ENCODE results near the gene FOXC1. TPM values are rescaled to one million over a fixed set of nuclear protein-coding genes. Genes with fewer than 3 reads are reported as not detected.

The FOXC1 gene
- total RNA-seq, 2 donors from 2014 or later = 7.1 to 10.1 TPM

DNA sequence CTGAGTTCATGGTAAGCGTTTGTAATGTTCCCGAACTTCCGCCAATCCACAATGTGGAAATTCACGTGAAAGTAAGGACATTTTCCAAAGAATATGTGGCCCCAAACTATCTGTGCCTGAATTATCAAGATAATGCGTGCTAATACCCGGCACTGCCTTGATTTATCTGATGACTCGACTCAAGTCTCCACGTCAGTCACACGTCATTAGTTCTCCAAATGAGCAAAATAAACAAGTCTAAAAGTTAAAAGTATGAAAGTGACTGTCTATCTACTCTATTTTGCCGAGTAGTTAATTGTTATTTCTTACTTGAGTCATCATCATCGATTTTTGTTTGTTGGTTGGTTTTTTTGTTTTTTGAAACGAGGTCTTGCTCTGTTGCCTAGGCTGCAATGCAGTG, 21.7 kb upstream of the FOXC1 start:
- Mint-ChIP-seq H3K36me3 (ENCODE audit: low read depth) (no peaks in the 10 kb centered on the region), H3K27me3 (ENCODE audit: insufficient read depth) (peaks cover 16% of the 10 kb centered on the region), H3K4me1 (peaks cover 5% of the 10 kb centered on the region), H3K9me3 (no peaks in the 10 kb centered on the region), H3K27ac (no peak overlapping the region), H3K4me3 (no peak overlapping the region)
- peaks cover 6% of the 10 kb centered on the region for H3K9me3 ChIP-seq (ENCODE audit: control insufficient read depth, low read length)
- DNase-seq = no peak
- no peaks in the 10 kb centered on the region for H3K36me3 ChIP-seq (ENCODE audit: control insufficient read depth, insufficient read depth, low read length)
- no peak overlapping the region for H3K9ac ChIP-seq (ENCODE audit: extremely low read depth, low read length, poor library complexity, severe bottlenecking)
- 94 to 95% methylated on average over 10 to 12 of the region's 12 CpGs for WGBS, 2 experiments (ENCODE audit: insufficient coverage in 1 of 2, insufficient read length in 1 of 2)
- H3K4me1 ChIP-seq (ENCODE audit: control insufficient read depth, insufficient read depth, low read length) = no peaks in the 10 kb centered on the region
- TF ChIP-seq, protein P1, sequence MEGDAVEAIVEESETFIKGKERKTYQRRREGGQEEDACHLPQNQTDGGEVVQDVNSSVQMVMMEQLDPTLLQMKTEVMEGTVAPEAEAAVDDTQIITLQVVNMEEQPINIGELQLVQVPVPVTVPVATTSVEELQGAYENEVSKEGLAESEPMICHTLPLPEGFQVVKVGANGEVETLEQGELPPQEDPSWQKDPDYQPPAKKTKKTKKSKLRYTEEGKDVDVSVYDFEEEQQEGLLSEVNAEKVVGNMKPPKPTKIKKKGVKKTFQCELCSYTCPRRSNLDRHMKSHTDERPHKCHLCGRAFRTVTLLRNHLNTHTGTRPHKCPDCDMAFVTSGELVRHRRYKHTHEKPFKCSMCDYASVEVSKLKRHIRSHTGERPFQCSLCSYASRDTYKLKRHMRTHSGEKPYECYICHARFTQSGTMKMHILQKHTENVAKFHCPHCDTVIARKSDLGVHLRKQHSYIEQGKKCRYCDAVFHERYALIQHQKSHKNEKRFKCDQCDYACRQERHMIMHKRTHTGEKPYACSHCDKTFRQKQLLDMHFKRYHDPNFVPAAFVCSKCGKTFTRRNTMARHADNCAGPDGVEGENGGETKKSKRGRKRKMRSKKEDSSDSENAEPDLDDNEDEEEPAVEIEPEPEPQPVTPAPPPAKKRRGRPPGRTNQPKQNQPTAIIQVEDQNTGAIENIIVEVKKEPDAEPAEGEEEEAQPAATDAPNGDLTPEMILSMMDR (conservative IDR thresholded peaks at IDR 0.05) = no peak
- H3K4me3 ChIP-seq (ENCODE audit: low read length) = no peak overlapping the region
- no peak overlapping the region for H3K27ac ChIP-seq (ENCODE audit: low read depth, low read length)
- no peaks in the 10 kb centered on the region for H3K27me3 ChIP-seq (ENCODE audit: control insufficient read depth, insufficient read depth, low read length, poor library complexity, severe bottlenecking)

DNA sequence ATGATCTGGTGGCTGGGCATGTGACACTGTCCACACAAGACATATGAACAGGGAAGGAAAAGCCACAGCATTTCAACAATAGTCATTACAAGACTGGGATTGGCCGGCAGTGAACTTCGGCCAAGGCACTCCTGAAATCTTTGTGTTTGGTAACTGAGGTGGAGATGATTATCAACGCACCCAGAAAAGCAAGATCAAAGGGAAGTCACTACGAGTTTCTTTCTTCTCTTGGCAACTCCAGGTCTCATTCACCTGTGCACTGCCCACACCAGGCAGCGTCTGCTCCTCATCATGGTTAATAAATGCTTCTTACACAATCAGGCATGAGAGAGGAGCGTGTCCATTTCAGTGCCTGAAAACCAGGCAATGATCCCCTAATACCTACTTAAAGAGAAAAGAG, 20.5 kb upstream of the FOXC1 start:
- DNase-seq = no peak
- no peak overlapping the region for H3K27ac Mint-ChIP-seq
- no peak overlapping the region for H3K4me3 Mint-ChIP-seq
- no peak overlapping the region for H3K27ac ChIP-seq (ENCODE audit: low read depth, low read length)
- no peak overlapping the region for H3K4me3 ChIP-seq (ENCODE audit: low read length)
- no peak overlapping the region for H3K9ac ChIP-seq (ENCODE audit: extremely low read depth, low read length, poor library complexity, severe bottlenecking)
- H3K36me3 Mint-ChIP-seq (ENCODE audit: low read depth) = no peaks in the 10 kb centered on the region
- H3K9me3 Mint-ChIP-seq = no peaks in the 10 kb centered on the region
- peaks cover 20% of the 10 kb centered on the region for H3K27me3 Mint-ChIP-seq (ENCODE audit: insufficient read depth)
- H3K4me1 Mint-ChIP-seq = peaks cover 7% of the 10 kb centered on the region
- TF ChIP-seq, protein P1 (conservative IDR thresholded peaks at IDR 0.05) = no peak
- H3K9me3 ChIP-seq (ENCODE audit: control insufficient read depth, low read length) = no peaks in the 10 kb centered on the region
- 96 to 100% methylated on average over 2 to 6 of the region's 6 CpGs for WGBS, 2 experiments (ENCODE audit: insufficient coverage in 1 of 2, insufficient read length in 1 of 2)
- no peaks in the 10 kb centered on the region for H3K4me1 ChIP-seq (ENCODE audit: control insufficient read depth, insufficient read depth, low read length)
- H3K27me3 ChIP-seq (ENCODE audit: control insufficient read depth, insufficient read depth, low read length, poor library complexity, severe bottlenecking) = no peaks in the 10 kb centered on the region
- no peaks in the 10 kb centered on the region for H3K36me3 ChIP-seq (ENCODE audit: control insufficient read depth, insufficient read depth, low read length)

DNA sequence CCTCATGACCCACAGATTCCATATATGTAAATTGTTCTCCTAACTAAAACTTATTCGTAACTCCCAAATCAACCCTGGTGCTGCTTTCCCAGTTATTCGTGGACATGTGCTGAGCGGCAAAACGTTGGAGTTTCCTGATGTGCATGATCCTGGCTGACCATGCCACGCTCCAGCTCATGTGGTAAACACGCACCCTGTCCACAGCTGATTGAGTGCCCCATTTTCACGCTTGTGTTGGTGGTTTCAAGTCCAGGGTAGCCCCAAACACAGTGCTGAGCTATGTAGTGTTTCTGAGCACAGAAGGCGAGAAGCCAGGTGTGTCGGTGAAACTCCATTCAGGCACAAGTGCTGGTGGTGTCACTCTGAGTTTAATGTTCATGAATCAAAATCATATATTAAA, 19.1 kb upstream of the FOXC1 start:
- Histone ChIP-seq H3K9ac (ENCODE audit: extremely low read depth, low read length, poor library complexity, severe bottlenecking) (no peak overlapping the region), H3K27ac (ENCODE audit: low read depth, low read length) (no peak overlapping the region), H3K9me3 (ENCODE audit: control insufficient read depth, low read length) (no peaks in the 10 kb centered on the region), H3K4me3 (ENCODE audit: low read length) (no peak overlapping the region), H3K27me3 (ENCODE audit: control insufficient read depth, insufficient read depth, low read length, poor library complexity, severe bottlenecking) (no peaks in the 10 kb centered on the region), H3K4me1 (ENCODE audit: control insufficient read depth, insufficient read depth, low read length) (no peaks in the 10 kb centered on the region), H3K36me3 (ENCODE audit: control insufficient read depth, insufficient read depth, low read length) (no peaks in the 10 kb centered on the region)
- Mint-ChIP-seq H3K9me3 (no peaks in the 10 kb centered on the region), H3K27me3 (ENCODE audit: insufficient read depth) (peaks cover 22% of the 10 kb centered on the region), H3K36me3 (ENCODE audit: low read depth) (no peaks in the 10 kb centered on the region), H3K4me3 (no peak overlapping the region), H3K27ac (no peak overlapping the region), H3K4me1 (peaks cover 6% of the 10 kb centered on the region)
- no peak for DNase-seq
- WGBS, 2 experiments (ENCODE audit: insufficient coverage in 1 of 2, insufficient read length in 1 of 2) = 93 to 95% methylated on average over 6 to 9 of the region's 9 CpGs
- TF ChIP-seq, protein P1 (conservative IDR thresholded peaks at IDR 0.05) = no peak

Measured in endodermal cell (in vitro differentiated cells).